Kidney (tissue), 14 donors: Measurements from ENCODE around the gene MARCHF9. TPM values are rescaled to one million over a fixed set of nuclear protein-coding genes. Genes with fewer than 3 reads are reported as not detected.

Experiments
- DNase-seq, 5 donors: peaks; one replicate each; pipeline ENCODE4 v3.0.0-alpha.2; 2013 to 2020
- FAIRE-seq: peaks from 2 replicates; lab custom pipeline; 2012; peaks lifted over from hg19 to GRCh38; lab: Jason Lieb, UNC
- H3K27ac ChIP-seq, 2 donors: one replicate each; pipeline ENCODE4 v1.7.0; 2013; ENCODE audit warnings: low read depth in 2 of 2, low read length in 2 of 2, inconsistent platforms in 1 of 2
- H3K27me3 ChIP-seq: one replicate; pipeline ENCODE4 v1.7.1; 2013; ENCODE audit warnings: low read length, inconsistent platforms; ENCODE audit not compliant: control insufficient read depth, insufficient read depth
- H3K36me3 ChIP-seq, 3 donors: one replicate each; pipeline versions ENCODE4 v1.7.0 to v1.7.1; 2013; ENCODE audit warnings: low read length in 3 of 3, control low read depth in 1 of 3, inconsistent platforms in 1 of 3; ENCODE audit not compliant: insufficient read depth in 3 of 3, control insufficient read depth in 2 of 3
- H3K4me1 ChIP-seq, 3 donors: one replicate each; pipeline versions ENCODE4 v1.7.0 to v1.7.1; 2013; ENCODE audit warnings: low read length in 3 of 3, inconsistent platforms in 1 of 3, low read depth in 1 of 3; ENCODE audit not compliant: control insufficient read depth in 2 of 3, insufficient read depth in 2 of 3
- H3K4me3 ChIP-seq, 3 donors: one replicate each; pipeline versions ENCODE4 v1.7.0 to v1.8.1; 2013; ENCODE audit warnings: low read length in 3 of 3, control low read depth in 1 of 3, inconsistent platforms in 1 of 3
- H3K9ac ChIP-seq, 3 donors: one replicate each; pipeline versions ENCODE4 v1.7.0 to v1.7.1; 2013; ENCODE audit warnings: low read length in 3 of 3, control low read depth in 1 of 3, inconsistent platforms in 1 of 3
- H3K9me3 ChIP-seq, 3 donors: one replicate each; pipeline versions ENCODE4 v1.7.0 to v1.7.1; 2013; ENCODE audit warnings: low read length in 3 of 3, control low read depth in 1 of 3, inconsistent platforms in 1 of 3; ENCODE audit not compliant: control insufficient read depth in 2 of 3, insufficient read depth in 1 of 3
- CTCF ChIP-seq: IDR thresholded peaks from 3 replicates; pipeline ENCODE4 v1.5.1; 2012; ENCODE audit warnings: mild to moderate bottlenecking, moderate library complexity, borderline replicate concordance; ENCODE audit not compliant: insufficient read depth; ENCODE audit errors: extremely low read depth
- intact Hi-C: fragments of 100-400 bp; cut with DNase I; formaldehyde crosslinking; loops from one replicate; pipeline ENCODE4 v1.11.1; 2022
- polyA plus RNA-seq: library from polyadenylated mRNA; stranded (reverse); fragments of 350-450 nt; fragmentation: Illumina TruSeq; extraction: RNeasy Lipid Tissue Mini Kit (QIAGEN cat#74804); gene quantifications from one replicate; pipeline ENCODE4 v1.2.3, GENCODE V29; 2014; ENCODE audit warnings: low read depth, low replicate concordance; ENCODE audit not compliant: insufficient read depth
- total RNA-seq: library from RNA; stranded (reverse); fragmentation: NEBNext Ultra II Directional; extraction: Animal tissue kit (Norgen Biotek cat#: 25700); gene quantifications from one replicate; pipeline ENCODE4 v1.2.1, GENCODE V29; 2021
- donor health status: control.
- donor health status: control.
- donor health status: control.
- donor health status: control.
- donor health status: control.
- donor health status: DM: yes; HTN: yes; CAD: no.
- donor health status: Normal renal cell carcinoma (clear cell type).

The MARCHF9 gene
- total and polyA plus RNA-seq, 2 donors from 2014 or later = 22.9 to 38.4 TPM

DNA sequence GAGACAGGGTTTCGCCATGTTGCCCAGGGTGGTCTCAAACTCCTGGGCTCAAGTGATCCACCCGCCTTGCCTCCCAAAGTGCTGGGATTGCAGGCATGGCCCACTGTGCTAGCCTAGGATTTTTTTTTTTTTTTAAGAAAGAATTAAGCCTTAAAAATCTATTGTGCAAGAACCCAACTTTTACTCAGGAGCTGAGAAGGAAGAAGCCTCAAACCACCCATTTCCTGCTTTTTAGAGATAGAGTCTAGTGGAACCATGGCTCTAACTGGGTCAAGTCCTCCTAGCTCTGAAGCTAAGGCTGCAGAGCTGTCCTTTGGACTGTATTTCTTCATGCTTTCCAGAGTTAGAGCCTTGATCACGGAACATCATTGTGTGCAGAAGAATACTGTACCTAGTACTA lies 26.3 kb downstream of the MARCHF9 start:
- Histone ChIP-seq H3K4me3 (no peak overlapping the region), H3K4me1 (peaks cover 0 to 33% (median 27%) of the 10 kb centered on the region in 3 donors), H3K27ac (no peak overlapping the region), H3K36me3 (peaks cover 3 to 9% (median 8%) of the 10 kb centered on the region in 3 donors), H3K9ac (no peak overlapping the region), H3K27me3 (no peaks in the 10 kb centered on the region), H3K9me3 (no peaks in the 10 kb centered on the region)
- DNase-seq (no peak), FAIRE-seq (no peak)
- TF ChIP-seq CTCF = no peak
- intact Hi-C loops = no loop called here

GRCh38 chr12:57781801-57782200 lies 26.9 kb downstream of the MARCHF9 start:
- Histone ChIP-seq H3K27me3 (no peaks in the 10 kb centered on the region), H3K9me3 (no peaks in the 10 kb centered on the region), H3K9ac (peak overlapping the region in 1 of 3 donors; percentile 92), H3K36me3 (peaks cover 5 to 11% (median 11%) of the 10 kb centered on the region in 3 donors), H3K4me1 (peaks cover 0 to 33% (median 27%) of the 10 kb centered on the region in 3 donors), H3K27ac (peak overlapping the region in 1 of 2 donors; percentile 49), H3K4me3 (peak overlapping the region in 1 of 3 donors; percentile 22)
- DNase-seq (no peak), FAIRE-seq (no peak)
- TF ChIP-seq CTCF = no peak
- intact Hi-C loops = no loop called here

DNA sequence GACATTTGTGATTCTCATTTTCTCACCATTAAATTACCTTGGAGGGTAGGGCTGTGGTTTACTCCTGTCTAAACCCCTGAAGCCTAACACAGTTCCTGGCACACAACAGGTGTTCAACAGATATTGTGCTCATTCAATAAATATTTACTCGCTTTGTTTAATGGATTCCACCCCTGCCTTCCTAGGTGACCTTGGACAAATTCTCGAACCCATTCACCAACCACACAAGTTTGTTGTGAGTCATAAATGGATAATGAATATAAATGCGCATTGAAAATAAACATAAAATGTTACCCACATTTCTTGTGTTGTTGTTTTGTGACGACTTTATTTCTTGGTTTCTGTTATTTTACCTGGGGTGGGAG lies 27.3 kb downstream of the MARCHF9 start:
- H3K4me3 ChIP-seq = peak overlapping the region in 2 of 3 donors; percentile 86 to 99
- TF ChIP-seq CTCF = no peak
- H3K4me1 ChIP-seq = peaks cover 0 to 33% (median 27%) of the 10 kb centered on the region in 3 donors
- H3K36me3 ChIP-seq = peaks cover 5 to 13% (median 11%) of the 10 kb centered on the region in 3 donors
- intact Hi-C loops = no loop called here
- no peak for DNase-seq
- no peak for FAIRE-seq
- H3K27ac ChIP-seq = peak overlapping the region in 1 of 2 donors; percentile 49
- H3K9ac ChIP-seq = peak overlapping the region in 2 of 3 donors; percentile 92 to 99
- no peaks in the 10 kb centered on the region for H3K9me3 ChIP-seq
- H3K27me3 ChIP-seq = no peaks in the 10 kb centered on the region
